NCI-H524 treated with DMSO at 0.1 percent for 48 hours (cell line): Measurements from ENCODE around the gene NTNG1.
"Not testable (repeated sequence)": the region's sequence is repeated elsewhere in the genome, so short reads cannot be mapped to it uniquely, and the experiment has no call there.

Source experiments
- DNase-seq: peaks from one replicate; lab custom pipeline; 2025; lab: John Stamatoyannopoulos, UW

Gene NTNG1

DNA sequence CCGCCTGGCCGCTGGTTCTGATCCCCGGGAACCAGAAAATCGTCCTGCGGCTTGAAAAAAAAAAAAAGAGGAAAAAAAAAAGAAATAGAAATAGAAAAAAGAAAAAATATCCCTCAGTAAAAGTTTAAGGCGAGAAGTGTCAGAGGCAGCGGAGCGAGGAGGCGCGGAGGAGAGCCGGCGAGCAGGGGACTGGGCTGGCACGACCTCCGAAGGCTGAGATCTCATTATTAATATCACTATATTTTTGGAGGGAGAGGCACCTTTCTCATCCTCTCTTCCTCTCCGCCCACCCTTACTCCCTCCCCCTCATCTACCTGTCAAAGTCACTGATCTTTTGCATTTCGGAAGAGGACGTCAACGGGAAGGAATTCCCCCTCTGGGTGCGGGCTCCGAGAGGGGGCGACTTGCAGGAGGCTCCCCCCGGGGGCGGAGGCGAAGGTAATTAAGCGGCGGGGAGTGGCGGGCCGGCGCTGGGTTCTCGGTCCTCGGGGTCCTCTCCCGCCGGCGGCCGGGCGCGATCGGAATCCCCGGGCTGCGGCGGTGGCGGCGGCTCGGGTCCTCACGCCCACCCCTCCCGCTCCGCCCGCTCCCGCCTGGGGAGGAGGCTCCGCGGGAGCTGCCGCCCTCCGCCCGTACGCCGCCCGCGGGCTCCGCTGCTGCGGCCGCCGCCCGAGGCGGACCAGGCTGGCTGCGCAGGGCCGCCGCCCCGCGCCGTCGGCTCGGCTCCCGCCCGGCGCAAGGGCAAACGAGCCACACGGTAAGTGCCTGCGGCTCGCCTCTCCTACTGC is at the start of gene NTNG1:
Gene NTNG1 (plus strand): TSS at position 337 of the 788 bp plus-strand sequence.
- DNase-seq: no peak

DNA sequence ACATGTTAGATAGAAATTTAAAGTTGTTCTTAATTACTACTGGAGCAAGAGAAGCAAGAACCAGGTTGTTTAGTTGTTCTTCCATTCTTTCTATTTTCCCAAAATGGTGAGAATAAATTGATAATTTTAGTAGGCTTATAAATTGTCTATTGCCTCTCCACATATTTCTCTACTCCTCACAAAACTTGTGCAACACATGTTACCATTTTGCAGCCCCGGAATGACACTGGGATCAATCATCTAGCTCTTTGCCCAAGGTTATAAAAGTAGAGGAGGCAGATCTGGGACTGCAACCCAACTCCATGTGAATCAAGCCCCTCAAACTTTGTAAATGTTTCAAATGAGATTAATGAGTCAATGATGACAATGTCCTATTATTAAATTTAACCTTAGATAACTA is 49.4 kb upstream of the NTNG1 start:
- DNase-seq: no peak

DNA sequence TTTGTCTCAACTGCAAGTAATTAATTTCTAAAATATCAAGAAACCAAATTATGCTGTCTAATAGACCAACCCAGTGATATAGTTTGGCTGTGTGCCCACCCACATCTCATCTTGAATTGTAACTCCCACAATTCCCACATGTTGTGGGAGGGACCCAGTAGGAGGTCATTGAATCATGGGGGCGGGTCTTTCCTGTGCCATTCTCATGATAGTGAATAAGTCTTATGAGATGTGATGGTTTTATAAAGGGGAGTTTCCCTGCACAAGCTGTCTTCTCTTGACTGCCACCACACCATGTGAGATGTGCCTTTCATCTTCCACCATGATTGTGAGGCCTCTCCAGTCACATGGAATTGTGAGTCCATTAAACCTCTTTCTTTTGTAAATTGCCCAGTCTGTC is 47.4 kb upstream of the NTNG1 start:
- DNase-seq: not testable (repeated sequence)

GRCh38 chr1:107095647-107096046 is 45.2 kb upstream of the NTNG1 start:
- no peak for DNase-seq

DNA sequence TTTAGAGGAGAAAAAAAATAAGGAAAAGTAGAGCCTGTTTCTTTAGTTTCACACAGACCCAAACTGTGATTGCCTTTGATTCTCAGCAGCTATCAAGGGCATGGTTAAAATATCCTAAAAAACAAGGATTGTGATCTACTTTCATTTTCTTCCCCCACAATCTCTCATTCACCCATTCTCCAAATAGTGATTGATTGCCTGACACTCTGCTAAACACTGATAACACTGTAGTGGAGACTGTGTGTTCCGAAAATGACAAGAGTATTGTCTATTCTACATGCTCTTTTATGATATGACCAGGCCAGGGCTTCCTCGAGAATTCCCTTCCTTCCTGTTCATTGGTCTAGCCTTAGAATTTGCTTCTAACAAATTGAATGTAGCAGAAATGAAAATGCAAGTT is 44.1 kb upstream of the NTNG1 start:
- no peak for DNase-seq

- no peak for DNase-seq
Observed at GRCh38 chr1:107098961-107099360, 41.9 kb upstream of the NTNG1 start.

DNA sequence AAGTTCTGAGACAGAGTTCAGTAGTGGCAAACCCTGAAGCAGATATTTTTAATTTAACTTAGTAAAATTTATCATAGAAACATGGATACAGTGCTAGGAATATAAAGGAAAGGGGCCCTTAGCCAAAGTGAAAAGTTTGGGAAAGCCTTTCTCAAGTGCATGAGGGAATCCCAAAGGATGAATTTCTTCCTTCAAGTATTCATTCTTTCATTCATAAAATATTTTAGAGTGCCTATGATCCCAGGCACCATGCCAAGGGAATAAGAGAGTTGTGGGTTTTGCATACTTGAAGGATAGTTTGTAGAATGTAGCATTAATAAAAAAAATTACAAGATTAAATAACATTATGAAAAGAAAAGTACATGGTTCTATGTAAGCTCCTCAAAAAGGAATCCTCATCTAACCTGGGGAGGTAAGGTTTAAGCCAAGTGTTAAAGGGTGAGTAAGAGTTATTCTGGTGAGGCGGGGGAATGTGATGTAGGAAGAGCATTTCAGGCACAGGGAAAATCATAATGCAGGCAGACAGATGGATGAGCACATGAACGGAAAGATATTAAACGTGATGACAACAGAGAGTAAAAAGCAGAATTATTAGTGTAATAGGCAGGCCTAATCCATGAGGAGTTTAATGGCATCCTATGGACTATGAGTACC is 40.4 kb upstream of the NTNG1 start:
- no peak for DNase-seq

- no peak for DNase-seq
Observed at GRCh38 chr1:107105914-107106313, 34.9 kb upstream of the NTNG1 start.

DNA sequence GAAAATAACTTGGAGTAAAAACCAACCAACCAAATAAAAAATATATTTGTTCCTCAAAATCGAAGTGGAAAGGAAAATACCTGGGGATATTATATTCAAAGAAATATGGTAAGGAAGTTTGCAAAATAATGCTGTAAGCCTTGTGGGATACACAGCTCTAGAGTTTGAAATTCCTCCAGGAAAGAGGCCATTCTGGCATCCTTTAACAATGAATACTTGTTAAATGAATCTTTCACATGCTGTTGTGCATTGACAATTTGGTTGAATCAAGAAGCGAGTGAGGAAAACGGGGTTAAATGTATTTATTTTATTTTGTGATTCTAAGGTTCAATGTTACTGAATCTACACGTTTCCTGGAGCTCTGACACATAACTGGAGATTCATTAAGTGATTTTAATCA is 30.5 kb upstream of the NTNG1 start:
- DNase-seq: no peak

GRCh38 chr1:107116306-107116790 is 24.5 kb upstream of the NTNG1 start:
- no peak for DNase-seq

DNA sequence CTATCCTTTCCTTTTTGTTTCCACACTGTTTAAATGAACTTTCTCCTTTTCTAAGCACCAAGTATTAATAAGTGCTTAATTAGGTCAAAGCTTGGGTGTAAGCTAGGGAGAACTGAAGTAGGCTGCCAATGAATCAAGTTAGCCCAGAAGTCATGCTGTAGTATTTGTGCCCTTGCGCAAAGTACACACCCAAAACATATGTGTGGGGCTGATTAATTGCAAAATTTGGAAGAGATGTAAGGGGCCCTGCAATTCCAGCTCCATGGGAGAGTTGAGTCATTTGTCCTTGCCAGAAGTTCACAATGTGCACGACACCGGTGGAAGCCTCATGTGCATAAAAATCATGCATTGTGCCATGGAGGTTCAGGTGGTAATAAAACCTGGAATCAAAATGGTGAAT is 18.6 kb upstream of the NTNG1 start:
- no peak for DNase-seq

GRCh38 chr1:107123741-107124140 is 17.1 kb upstream of the NTNG1 start:
- DNase-seq: no peak

DNA sequence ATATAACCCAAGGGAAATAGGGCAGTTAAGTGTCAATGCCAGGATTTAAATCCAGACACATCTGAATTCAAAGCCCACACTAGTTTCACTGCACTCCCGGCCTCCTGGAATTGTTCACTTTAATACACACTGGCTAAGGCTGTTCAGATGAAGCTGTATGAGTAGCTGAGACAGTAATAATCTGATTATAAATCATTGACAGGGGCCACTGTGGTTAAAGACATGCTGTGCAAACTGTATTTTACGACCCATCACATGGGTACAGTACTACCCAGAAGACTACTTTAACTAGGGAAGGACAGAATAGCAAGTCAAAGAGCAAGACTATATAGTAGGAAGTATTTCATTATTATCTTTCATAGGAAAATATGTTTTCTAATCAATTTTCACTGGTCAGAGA is 16.1 kb upstream of the NTNG1 start:
- no peak for DNase-seq

- DNase-seq: no peak
Observed at GRCh38 chr1:107132195-107132594, 8.6 kb upstream of the NTNG1 start.

GRCh38 chr1:107132780-107133179 is 8.1 kb upstream of the NTNG1 start:
- DNase-seq: no peak

DNA sequence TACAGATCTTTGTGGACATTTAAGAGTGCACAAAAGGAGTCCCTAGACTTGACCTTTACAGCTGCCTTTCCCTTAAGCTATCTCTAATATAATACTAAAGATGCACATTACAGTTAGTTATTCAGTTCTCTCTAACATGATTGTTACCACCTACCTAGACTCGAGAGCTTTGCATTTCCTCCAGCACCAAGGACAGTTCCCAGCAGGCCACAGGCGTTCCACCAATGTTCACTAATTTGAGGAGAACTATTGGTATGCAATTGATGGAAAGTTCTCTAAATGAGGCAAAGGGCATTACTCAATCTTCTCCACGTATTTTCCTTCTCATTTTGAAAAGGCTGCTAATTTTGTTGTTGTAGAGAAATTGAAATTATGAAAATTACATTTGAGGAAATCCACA is 5.4 kb upstream of the NTNG1 start:
- DNase-seq: no peak

DNA sequence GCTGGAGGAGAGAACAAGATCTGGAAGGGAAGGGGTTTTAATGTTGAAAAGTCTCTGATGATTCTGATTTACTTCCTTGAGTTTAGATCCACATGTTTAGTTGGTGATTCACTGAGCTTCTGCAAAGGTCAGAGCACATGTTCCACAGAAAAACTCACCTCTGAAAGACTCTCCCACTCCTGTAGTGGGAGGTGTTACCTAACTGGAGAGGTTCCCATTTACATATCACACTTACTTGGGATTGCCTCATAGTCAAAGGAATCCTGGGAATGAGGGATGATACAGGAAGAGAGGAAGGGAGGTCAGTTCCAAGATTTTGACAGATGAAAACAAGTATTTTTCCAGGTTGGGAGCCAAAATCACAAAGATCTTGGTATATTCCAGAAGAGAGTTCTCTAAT is 2.7 kb upstream of the NTNG1 start:
- no peak for DNase-seq

GRCh38 chr1:107138767-107139445 is 1.9 kb upstream of the NTNG1 start:
- DNase-seq: no peak

GRCh38 chr1:107139833-107140702 is 771 bp upstream of the NTNG1 start:
- DNase-seq: no peak

DNA sequence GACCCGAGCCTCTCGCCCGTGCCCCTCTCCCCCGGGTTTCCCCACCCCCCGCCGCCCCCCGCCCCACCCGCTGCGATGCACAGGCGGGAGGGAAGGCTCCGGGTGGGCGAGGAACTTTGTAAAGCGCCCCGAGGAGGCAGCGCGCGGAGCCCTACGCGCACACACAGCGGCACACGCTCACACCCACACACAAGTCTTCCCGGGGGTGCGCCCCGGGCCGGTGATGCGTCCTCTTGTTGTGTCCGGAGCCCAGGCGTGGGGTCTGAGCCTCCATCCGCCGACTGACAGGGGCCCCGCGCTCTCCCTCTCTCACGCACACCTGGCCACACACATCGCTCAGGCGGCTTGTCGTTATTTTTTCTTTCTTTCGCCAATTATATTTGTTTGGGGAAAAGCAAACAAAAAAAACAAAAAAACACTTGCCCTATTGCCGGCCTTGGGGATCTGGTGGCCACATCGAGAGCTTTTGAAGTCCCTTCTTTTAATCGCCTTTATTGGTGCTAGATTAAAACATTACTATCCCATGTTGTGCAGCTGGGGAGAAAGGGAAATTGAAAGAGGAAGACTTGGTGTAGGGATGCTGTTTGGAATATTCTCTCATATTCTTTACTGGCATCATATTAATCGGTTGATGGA is 770 bp downstream of the NTNG1 start:
- no peak for DNase-seq

DNA sequence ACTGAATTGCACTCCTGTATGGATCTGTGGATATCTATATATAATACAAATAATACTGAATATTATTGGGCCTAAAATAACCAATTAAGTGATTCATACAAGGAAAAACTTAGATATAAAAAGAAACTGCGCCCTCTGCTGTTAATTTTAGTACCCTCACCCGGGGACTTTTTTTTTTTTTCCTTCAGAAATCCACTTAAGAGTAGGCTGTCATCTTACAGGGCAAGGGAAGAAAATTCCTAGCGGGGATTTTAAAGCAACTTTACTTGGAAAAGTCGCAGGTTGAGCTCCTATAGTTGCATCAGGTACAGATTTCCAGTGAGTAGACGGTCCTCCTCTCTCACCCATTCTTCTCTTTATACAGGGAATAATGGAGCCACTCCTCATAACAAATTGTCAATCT is 1.3 kb downstream of the NTNG1 start:
- no peak for DNase-seq

DNA sequence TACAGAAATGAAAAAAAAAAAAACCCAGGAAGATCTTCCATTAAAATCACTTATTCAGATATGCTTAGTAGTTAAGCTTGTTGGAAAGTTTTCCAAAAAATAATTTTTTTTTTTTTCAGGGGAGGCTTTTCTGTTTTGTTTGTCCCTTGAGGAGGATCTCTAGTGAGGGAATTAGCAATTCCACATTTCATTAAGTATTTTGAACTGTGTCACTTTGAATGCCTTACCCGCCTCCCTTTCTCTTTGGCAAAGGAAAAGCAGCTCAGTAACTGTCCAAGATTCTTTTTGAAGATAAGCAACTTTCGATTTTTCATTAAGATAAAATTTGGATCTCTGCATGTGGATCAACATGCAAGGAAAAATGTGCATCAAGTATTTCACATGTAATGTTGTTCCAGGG is 1.8 kb downstream of the NTNG1 start:
- DNase-seq: no peak
